Calu3 (cell line): ENCODE data around the gene ALPP. TPM values are rescaled to one million over a fixed set of nuclear protein-coding genes. Genes with fewer than 3 reads are reported as not detected.

Experiments used
- BruUV-seq: library from RNA; stranded (reverse); fragments of 400-500 nt; replicated peaks from 2 replicates; lab custom pipeline; 2021; lab: Mats Ljungman, UMichigan
- CTCF ChIA-PET: fragments of 300-600 bp; sonication (Branson Sonifier 250); formaldehyde crosslinking; loops from one replicate; lab custom pipeline; 2022; ENCODE audit warnings: antibody characterized with exemption; lab: Charles Lee
- DNase-seq: peaks from one replicate; pipeline ENCODE4 v3.0.0; 2022
- H3K27ac Mint-ChIP-seq: one replicate; pipeline ENCODE4 v1.8.0; 2022; ENCODE audit warnings: mixed read lengths; ENCODE audit not compliant: unreplicated experiment
- H3K27me3 Mint-ChIP-seq: one replicate; pipeline ENCODE4 v1.8.0; 2022; ENCODE audit warnings: mixed read lengths; ENCODE audit not compliant: unreplicated experiment
- H3K36me3 Mint-ChIP-seq: one replicate; pipeline ENCODE4 v1.8.0; 2022; ENCODE audit warnings: mild to moderate bottlenecking, moderate library complexity, mixed read lengths; ENCODE audit not compliant: insufficient read depth, unreplicated experiment
- H3K4me1 Mint-ChIP-seq: one replicate; pipeline ENCODE4 v1.8.0; 2022; ENCODE audit warnings: mild to moderate bottlenecking, low read depth, mixed read lengths; ENCODE audit not compliant: unreplicated experiment
- H3K4me3 Mint-ChIP-seq: one replicate; pipeline ENCODE4 v1.8.0; 2022; ENCODE audit warnings: mild to moderate bottlenecking, low read depth, moderate library complexity, mixed read lengths; ENCODE audit not compliant: unreplicated experiment
- H3K9me3 Mint-ChIP-seq: one replicate; pipeline ENCODE4 v1.8.0; 2022; ENCODE audit warnings: low read depth, mixed read lengths; ENCODE audit not compliant: unreplicated experiment
- intact Hi-C: fragments of 100-400 bp; cut with micrococcal nuclease; formaldehyde crosslinking; loops from one replicate; pipeline ENCODE4 v1.10.0; 2022; ENCODE audit not compliant: unreplicated experiment
- total RNA-seq: library from RNA; stranded (reverse); gene quantifications from 2 replicates; pipeline ENCODE4 v1.2.3, GENCODE V29; 2022
- TF ChIP-seq, protein P1 (sequence below): fragments of 200-600 bp; IDR thresholded peaks from one replicate; pipeline ENCODE4 v1.8.0; 2022; ENCODE audit warnings: antibody characterized with exemption; ENCODE audit not compliant: unreplicated experiment

The ALPP gene
- total RNA-seq, 1 experiment from 2014 or later = not detected

DNA sequence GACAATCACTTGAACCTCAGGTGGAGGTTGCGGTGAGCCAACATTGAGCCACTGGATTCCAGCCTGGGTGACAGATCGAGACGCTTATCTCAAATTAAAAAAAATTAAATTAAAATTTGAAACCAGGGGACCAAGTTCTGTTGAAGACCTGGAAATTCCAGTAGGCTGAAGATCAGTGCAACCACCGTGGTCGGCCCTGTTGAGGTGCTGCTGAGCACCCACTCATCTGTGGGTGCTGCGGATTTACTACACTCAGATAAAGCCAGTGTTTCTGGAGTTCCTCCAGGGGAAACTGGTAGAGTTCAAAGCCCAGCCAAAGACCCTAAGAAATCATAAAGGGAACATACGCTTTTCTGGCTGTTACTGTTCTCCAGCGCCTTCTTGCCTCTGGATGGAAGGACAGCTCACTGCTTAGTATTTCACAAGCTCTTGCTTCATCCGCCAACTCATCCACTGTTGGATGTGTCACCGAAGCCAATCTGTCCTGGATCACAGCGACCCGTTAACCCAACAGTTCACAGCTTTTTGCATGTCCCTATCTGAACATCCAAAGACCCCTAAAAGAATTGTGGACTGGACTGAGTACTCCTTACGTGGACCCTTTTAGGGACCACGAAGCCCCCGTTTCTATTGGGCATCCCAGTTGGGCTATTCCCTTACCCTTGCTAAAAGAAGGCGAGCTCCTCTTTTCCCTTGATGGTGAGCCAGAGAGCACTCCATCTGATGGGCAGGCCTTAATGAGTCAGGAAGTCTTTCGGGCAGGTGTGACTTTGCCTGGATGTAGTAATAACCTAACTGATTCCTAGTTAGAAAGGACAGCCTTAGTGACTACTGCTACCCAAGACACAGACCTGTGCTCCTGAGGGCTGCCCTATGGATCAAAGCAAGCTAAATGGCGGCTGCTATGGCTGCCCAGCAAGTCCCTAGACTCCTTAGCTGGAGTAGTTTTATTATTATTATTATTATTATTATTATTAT, 6.0 kb upstream of the ALPP start:
- no TSS peak for BruUV-seq
- TF ChIP-seq, protein P1, sequence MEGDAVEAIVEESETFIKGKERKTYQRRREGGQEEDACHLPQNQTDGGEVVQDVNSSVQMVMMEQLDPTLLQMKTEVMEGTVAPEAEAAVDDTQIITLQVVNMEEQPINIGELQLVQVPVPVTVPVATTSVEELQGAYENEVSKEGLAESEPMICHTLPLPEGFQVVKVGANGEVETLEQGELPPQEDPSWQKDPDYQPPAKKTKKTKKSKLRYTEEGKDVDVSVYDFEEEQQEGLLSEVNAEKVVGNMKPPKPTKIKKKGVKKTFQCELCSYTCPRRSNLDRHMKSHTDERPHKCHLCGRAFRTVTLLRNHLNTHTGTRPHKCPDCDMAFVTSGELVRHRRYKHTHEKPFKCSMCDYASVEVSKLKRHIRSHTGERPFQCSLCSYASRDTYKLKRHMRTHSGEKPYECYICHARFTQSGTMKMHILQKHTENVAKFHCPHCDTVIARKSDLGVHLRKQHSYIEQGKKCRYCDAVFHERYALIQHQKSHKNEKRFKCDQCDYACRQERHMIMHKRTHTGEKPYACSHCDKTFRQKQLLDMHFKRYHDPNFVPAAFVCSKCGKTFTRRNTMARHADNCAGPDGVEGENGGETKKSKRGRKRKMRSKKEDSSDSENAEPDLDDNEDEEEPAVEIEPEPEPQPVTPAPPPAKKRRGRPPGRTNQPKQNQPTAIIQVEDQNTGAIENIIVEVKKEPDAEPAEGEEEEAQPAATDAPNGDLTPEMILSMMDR = no peak
- no peak overlapping the region for H3K27ac Mint-ChIP-seq
- intact Hi-C loops = no loop called here
- no peak for DNase-seq
- H3K4me1 Mint-ChIP-seq = no peaks in the 10 kb centered on the region
- no peaks in the 10 kb centered on the region for H3K9me3 Mint-ChIP-seq
- H3K4me3 Mint-ChIP-seq = no peak overlapping the region
- no peaks in the 10 kb centered on the region for H3K27me3 Mint-ChIP-seq
- CTCF ChIA-PET = interaction anchor here (1.5 kb wide), 1 partner anchor 10 kb away, joined by 3 read pairs; no protein-coding TSS in a partner anchor
- no peaks in the 10 kb centered on the region for H3K36me3 Mint-ChIP-seq

DNA sequence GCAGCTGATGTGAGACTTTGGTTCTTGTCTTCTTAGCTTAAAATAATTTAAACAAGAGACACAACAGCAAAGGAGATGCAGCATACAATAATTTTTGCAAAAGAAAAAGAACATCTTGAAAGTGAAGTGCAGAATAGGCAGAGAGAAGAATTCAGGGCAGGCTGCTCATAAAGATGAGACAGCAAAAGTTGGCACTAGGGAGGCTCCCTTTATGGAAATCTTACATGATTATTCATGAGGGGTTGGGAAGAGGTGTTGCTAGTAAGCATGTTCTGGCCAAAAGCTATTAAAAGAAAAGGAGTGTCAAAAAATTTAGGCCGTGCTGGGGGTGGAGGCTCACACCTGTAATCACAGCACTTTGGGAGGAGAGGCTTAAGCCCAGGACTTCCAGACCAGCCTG, 4.2 kb upstream of the ALPP start:
- CTCF ChIA-PET = interaction anchor here (0.6 to 1.3 kb wide), 2 partner anchors 20 to 25 kb away, joined by 3 to 5 read pairs; no protein-coding TSS in a partner anchor
- H3K4me1 Mint-ChIP-seq = no peaks in the 10 kb centered on the region
- DNase-seq = no peak
- intact Hi-C loops = no loop called here
- TF ChIP-seq, protein P1 = no peak
- H3K36me3 Mint-ChIP-seq = no peaks in the 10 kb centered on the region
- no peaks in the 10 kb centered on the region for H3K27me3 Mint-ChIP-seq
- no peaks in the 10 kb centered on the region for H3K9me3 Mint-ChIP-seq
- no peak overlapping the region for H3K4me3 Mint-ChIP-seq
- no peak overlapping the region for H3K27ac Mint-ChIP-seq
- no TSS peak for BruUV-seq

DNA sequence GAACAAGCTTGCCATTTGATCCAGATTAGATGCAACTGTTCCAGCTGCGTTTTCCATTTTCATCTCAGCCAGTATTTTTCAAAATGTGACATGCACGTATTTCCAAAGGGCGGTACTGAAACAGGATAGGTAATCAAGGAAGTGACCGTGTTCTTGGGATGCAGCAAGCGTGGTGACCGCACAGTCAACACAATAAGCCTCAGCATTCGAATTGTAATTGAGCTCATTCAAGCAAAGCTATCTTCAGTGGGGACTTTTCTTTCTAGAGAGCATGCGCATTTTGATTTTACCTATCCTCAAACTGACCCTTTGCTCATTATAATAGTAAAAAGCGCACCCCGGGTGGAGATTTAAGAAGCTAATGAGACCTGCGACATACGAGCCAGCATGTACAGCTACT, 3.4 kb upstream of the ALPP start:
- intact Hi-C loops = no loop called here
- TF ChIP-seq, protein P1 = no peak

DNA sequence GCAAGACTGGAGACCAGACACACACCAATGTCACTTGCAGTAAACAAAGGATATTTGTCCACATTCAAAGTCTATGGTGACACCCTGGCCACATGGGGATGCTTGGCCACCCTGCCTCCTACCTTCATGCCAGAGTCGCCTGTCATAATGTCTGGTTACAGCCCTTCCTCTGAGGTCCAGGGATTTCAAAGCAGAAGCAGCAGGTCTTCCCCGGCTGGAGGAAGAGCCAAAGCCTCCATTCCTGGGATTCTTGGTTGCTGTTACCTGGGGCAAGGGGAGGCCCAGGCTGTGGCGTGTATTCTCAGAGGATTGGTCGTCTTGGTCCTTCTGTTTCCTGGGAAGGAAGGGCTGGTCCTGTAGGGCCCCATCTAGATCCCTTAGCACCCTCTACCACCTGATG, 2.3 kb upstream of the ALPP start:
- TF ChIP-seq, protein P1 = no peak
- BruUV-seq = no TSS peak
- DNase-seq = no peak
- CTCF ChIA-PET = no interaction called here
- H3K4me3 Mint-ChIP-seq = no peak overlapping the region
- H3K4me1 Mint-ChIP-seq = no peaks in the 10 kb centered on the region
- no peaks in the 10 kb centered on the region for H3K36me3 Mint-ChIP-seq
- no peak overlapping the region for H3K27ac Mint-ChIP-seq
- intact Hi-C loops = no loop called here
- no peaks in the 10 kb centered on the region for H3K9me3 Mint-ChIP-seq
- no peaks in the 10 kb centered on the region for H3K27me3 Mint-ChIP-seq

More for the DNA sequence above, 3.4 kb upstream of the ALPP start:
- no peaks in the 10 kb centered on the region for H3K36me3 Mint-ChIP-seq
- H3K4me1 Mint-ChIP-seq = no peaks in the 10 kb centered on the region
- H3K9me3 Mint-ChIP-seq = no peaks in the 10 kb centered on the region
- no peaks in the 10 kb centered on the region for H3K27me3 Mint-ChIP-seq
- CTCF ChIA-PET = no interaction called here
- DNase-seq = no peak
- BruUV-seq = no TSS peak
- no peak overlapping the region for H3K4me3 Mint-ChIP-seq
- H3K27ac Mint-ChIP-seq = no peak overlapping the region
